ENCODE data around the gene PPFIBP2. TPM values are rescaled to one million over a fixed set of nuclear protein-coding genes. Genes with fewer than 3 reads are reported as not detected.
A peak's percentile ranks its signal among the peaks of the same experiment; 100 is the strongest.

Gene PPFIBP2
- total RNA-seq, 1 experiment from 2014 or later, result 5.7 TPM

DNA sequence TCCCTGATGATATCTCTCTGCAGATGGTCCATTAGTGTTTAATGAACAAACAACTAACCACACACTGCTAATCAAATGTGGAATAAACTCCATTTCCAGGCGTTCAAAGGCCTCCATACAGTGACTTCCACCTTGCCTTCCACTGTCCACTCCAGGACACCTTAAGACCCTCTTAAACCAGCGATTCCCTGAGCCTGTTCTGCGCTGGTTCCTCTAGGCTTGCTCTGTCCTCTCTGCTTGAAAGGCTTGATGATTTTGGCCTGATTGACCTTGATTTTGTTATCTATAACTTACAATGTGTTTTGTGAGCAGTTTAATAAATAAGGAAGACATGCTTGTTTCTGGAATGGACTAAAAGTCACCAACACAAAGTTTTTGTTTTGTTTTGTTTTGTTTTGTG is 180.4 kb downstream of the PPFIBP2 start:
- CTCF ChIA-PET, result interaction anchor here (0.6 to 1.3 kb wide), 8 partner anchors 8 to 596 kb away, joined by 3 to 8 read pairs (median 4); partner anchors contain the start of gene EIF3F
- RAD21 ChIA-PET (ENCODE audit: low non-redundant PET in 1 of 2, low total read pairs in 2 of 2, uncharacterized antibody in 2 of 2, unreplicated experiment in 2 of 2), result no interaction called here
- no peaks in the 10 kb centered on the region for H3K4me1 ChIP-seq (ENCODE audit: control insufficient read depth in 1 of 2, insufficient read depth in 2 of 2, low read length in 2 of 2)
- TF ChIP-seq ZNF274 (IDR thresholded peaks at IDR 0.05; ENCODE audit: low read depth, low read length) (no peak), TCF7L2 (IDR thresholded peaks at IDR 0.05; ENCODE audit: borderline replicate concordance, extremely low read depth, insufficient read depth, insufficient read length) (no peak), RAD21 (IDR thresholded peaks at IDR 0.05; ENCODE audit: low read depth) (no peak), CBX3 (IDR thresholded peaks at IDR 0.05; ENCODE audit: low read depth) (no peak), POLR2AphosphoS5 (IDR thresholded peaks at IDR 0.05; ENCODE audit: low read depth, low read length) (no peak), EZH2phosphoT487 (IDR thresholded peaks at IDR 0.05; ENCODE audit: borderline replicate concordance) (no peak; the same call in 1 of the 2 replicates), YY1 (IDR thresholded peaks at IDR 0.05; ENCODE audit: extremely low read depth, insufficient replicate concordance, low read depth, low read length) (no peak), ZFX (IDR thresholded peaks at IDR 0.05) (no peak), EZH2 (IDR thresholded peaks at IDR 0.05) (no peak), FOSL1 (IDR thresholded peaks at IDR 0.05; ENCODE audit: low read depth) (no peak), JUND (IDR thresholded peaks at IDR 0.05) (no peak), POLR2A (IDR thresholded peaks at IDR 0.05; ENCODE audit: borderline replicate concordance, extremely low read depth, insufficient read depth, insufficient read length) (no peak), SP1 (IDR thresholded peaks at IDR 0.05; ENCODE audit: low read depth) (no peak), ELF1 (IDR thresholded peaks at IDR 0.05; ENCODE audit: borderline replicate concordance, low read depth) (no peak)
- TF ChIP-seq, protein P1, sequence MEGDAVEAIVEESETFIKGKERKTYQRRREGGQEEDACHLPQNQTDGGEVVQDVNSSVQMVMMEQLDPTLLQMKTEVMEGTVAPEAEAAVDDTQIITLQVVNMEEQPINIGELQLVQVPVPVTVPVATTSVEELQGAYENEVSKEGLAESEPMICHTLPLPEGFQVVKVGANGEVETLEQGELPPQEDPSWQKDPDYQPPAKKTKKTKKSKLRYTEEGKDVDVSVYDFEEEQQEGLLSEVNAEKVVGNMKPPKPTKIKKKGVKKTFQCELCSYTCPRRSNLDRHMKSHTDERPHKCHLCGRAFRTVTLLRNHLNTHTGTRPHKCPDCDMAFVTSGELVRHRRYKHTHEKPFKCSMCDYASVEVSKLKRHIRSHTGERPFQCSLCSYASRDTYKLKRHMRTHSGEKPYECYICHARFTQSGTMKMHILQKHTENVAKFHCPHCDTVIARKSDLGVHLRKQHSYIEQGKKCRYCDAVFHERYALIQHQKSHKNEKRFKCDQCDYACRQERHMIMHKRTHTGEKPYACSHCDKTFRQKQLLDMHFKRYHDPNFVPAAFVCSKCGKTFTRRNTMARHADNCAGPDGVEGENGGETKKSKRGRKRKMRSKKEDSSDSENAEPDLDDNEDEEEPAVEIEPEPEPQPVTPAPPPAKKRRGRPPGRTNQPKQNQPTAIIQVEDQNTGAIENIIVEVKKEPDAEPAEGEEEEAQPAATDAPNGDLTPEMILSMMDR (IDR thresholded peaks at IDR 0.05 in 2 of 3, conservative IDR thresholded peaks at IDR 0.05 in 1 of 3; ENCODE audit: borderline replicate concordance in 1 of 3, insufficient read depth in 1 of 3, low read depth in 2 of 3, low read length in 2 of 3), result no peak
- ATAC-seq, result no peak
- H3K79me2 ChIP-seq (ENCODE audit: insufficient read depth, low read length), result no peaks in the 10 kb centered on the region
- H3K9me2 ChIP-seq (ENCODE audit: insufficient read depth), result no peaks in the 10 kb centered on the region
- H4K20me1 ChIP-seq (ENCODE audit: insufficient read depth), result no peaks in the 10 kb centered on the region
- H3K4me3 ChIP-seq (replicated peaks in 1 of 2; ENCODE audit: low read depth in 1 of 2, low read length in 2 of 2), result no peak overlapping the region
- intact Hi-C loops (cut with micrococcal nuclease), result no loop called here
- H3K9me3 ChIP-seq (ENCODE audit: control insufficient read depth in 1 of 2, insufficient read depth in 1 of 2, low read depth in 1 of 2, low read length in 2 of 2), result no peaks in the 10 kb centered on the region
- no TSS peak for BruUV-seq (replicated peaks)
- no peaks in the 10 kb centered on the region for H3K36me3 ChIP-seq (ENCODE audit: control insufficient read depth in 1 of 2, insufficient read depth in 2 of 2, low read length in 2 of 2)
- peaks cover 76% of the 10 kb centered on the region for H3K27me3 ChIP-seq (ENCODE audit: insufficient read depth, low read length)
- H3K27ac ChIP-seq (ENCODE audit: low read depth, low read length), result no peak overlapping the region
- H3K4me2 ChIP-seq (ENCODE audit: low read length), result peak overlapping the region; percentile 27
- no peak overlapping the region for H3K9ac ChIP-seq (ENCODE audit: low read length)
- DNase-seq (ENCODE audit: low read depth, low spot score), result no peak
- peak overlapping the region; percentile 77 for H2AFZ ChIP-seq (ENCODE audit: low read depth, low read length, poor library complexity, severe bottlenecking)
- POLR2A ChIA-PET, result no interaction called here

Measured in HCT116 (cell line).